GM12891 (cell line): ENCODE measurements around the gene DHTKD1.

ENCODE experiments used
- PAX5 ChIP-seq: IDR thresholded peaks from 2 replicates; pipeline ENCODE4 v1.6.1; 2011; ENCODE audit warnings: low read length, moderate library complexity, mild to moderate bottlenecking; ENCODE audit not compliant: insufficient read depth, severe bottlenecking
- POLR2A ChIP-seq: IDR thresholded peaks from 2 replicates; pipeline ENCODE4 v1.6.1; 2011; ENCODE audit warnings: low read depth, low read length, control low read depth
- POLR2AphosphoS5 ChIP-seq: IDR thresholded peaks from 2 replicates; pipeline ENCODE4 v1.6.1; 2011; ENCODE audit warnings: low read depth, low read length, control low read depth
- POU2F2 ChIP-seq: IDR thresholded peaks from 2 replicates; pipeline ENCODE4 v1.6.1; 2011; ENCODE audit warnings: low read depth, mild to moderate bottlenecking, control low read depth, low read length, moderate library complexity
- SPI1 ChIP-seq: IDR thresholded peaks from 2 replicates; pipeline ENCODE4 v1.6.1; 2011; ENCODE audit warnings: low read depth, low read length, control low read depth
- TAF1 ChIP-seq: IDR thresholded peaks from 2 replicates; pipeline ENCODE4 v1.6.1; 2011; ENCODE audit warnings: low read depth, low read length, control low read depth

GRCh38 chr10:12162927-12163326 is 94.2 kb downstream of the DHTKD1 start:
- TF ChIP-seq POLR2A (no peak), POLR2AphosphoS5 (no peak), TAF1 (no peak), PAX5 (no peak), SPI1 (no peak), POU2F2 (no peak)
